ENCODE data around the gene VWA5B1.
"Not testable (repeated sequence)": the region's sequence is repeated elsewhere in the genome, so short reads cannot be mapped to it uniquely, and the experiment has no call there.

VWA5B1 gene

GRCh38 chr1:20261095-20261494, 29.6 kb upstream of the VWA5B1 start:
- Histone ChIP-seq H3K9ac (ENCODE audit: insufficient read length) (no peak overlapping the region), H3K4me3 (no peak overlapping the region), H3K9me3 (ENCODE audit: low read depth, low read length) (no peaks in the 10 kb centered on the region), H3K36me3 (ENCODE audit: insufficient read depth, low read length) (no peaks in the 10 kb centered on the region), H3K27ac (no peak overlapping the region)
- no peak for DNase-seq (ENCODE audit: low read depth, low spot score)
- TF ChIP-seq POLR2AphosphoS5 (IDR thresholded peaks at IDR 0.05; ENCODE audit: borderline replicate concordance, low read depth, low read length) (no peak), EZH2 (IDR thresholded peaks at IDR 0.05) (no peak), FOXP2 (optimal IDR thresholded peaks at IDR 0.05; ENCODE audit: control extremely low read depth, extremely low read length, insufficient read depth) (no peak)

- Histone ChIP-seq H3K9me3 (ENCODE audit: low read depth, low read length) (no peaks in the 10 kb centered on the region), H3K27ac (no peak overlapping the region), H3K4me3 (no peak overlapping the region), H3K36me3 (ENCODE audit: insufficient read depth, low read length) (no peaks in the 10 kb centered on the region), H3K9ac (ENCODE audit: insufficient read length) (no peak overlapping the region)
- TF ChIP-seq POLR2AphosphoS5 (IDR thresholded peaks at IDR 0.05; ENCODE audit: borderline replicate concordance, low read depth, low read length), result no peak
- no peak for TF ChIP-seq EZH2 (IDR thresholded peaks at IDR 0.05)
- TF ChIP-seq FOXP2 (optimal IDR thresholded peaks at IDR 0.05; ENCODE audit: control extremely low read depth, extremely low read length, insufficient read depth), result no peak
- DNase-seq (ENCODE audit: low read depth, low spot score), result no peak
These were observed 27.7 kb upstream of the VWA5B1 start for GRCh38 chr1:20262810-20263534.

- TF ChIP-seq EZH2 (IDR thresholded peaks at IDR 0.05) (no peak), POLR2AphosphoS5 (IDR thresholded peaks at IDR 0.05; ENCODE audit: borderline replicate concordance, low read depth, low read length) (no peak)
- no peak for DNase-seq (ENCODE audit: low read depth, low spot score)
These were observed 25.4 kb upstream of the VWA5B1 start for GRCh38 chr1:20265250-20265649.

GRCh38 chr1:20266141-20266540, 24.5 kb upstream of the VWA5B1 start:
- Histone ChIP-seq H3K9me3 (ENCODE audit: low read depth, low read length) (no peaks in the 10 kb centered on the region), H3K27ac (no peak overlapping the region), H3K9ac (ENCODE audit: insufficient read length) (no peak overlapping the region), H3K36me3 (ENCODE audit: insufficient read depth, low read length) (no peaks in the 10 kb centered on the region), H3K4me3 (no peak overlapping the region)
- TF ChIP-seq EZH2 (IDR thresholded peaks at IDR 0.05) (no peak), POLR2AphosphoS5 (IDR thresholded peaks at IDR 0.05; ENCODE audit: borderline replicate concordance, low read depth, low read length) (no peak), FOXP2 (optimal IDR thresholded peaks at IDR 0.05; ENCODE audit: control extremely low read depth, extremely low read length, insufficient read depth) (no peak)
- no peak for DNase-seq (ENCODE audit: low read depth, low spot score)

More at GRCh38 chr1:20265250-20265649, 25.4 kb upstream of the VWA5B1 start:
- H3K9ac ChIP-seq (ENCODE audit: insufficient read length), result no peak overlapping the region
- H3K27ac ChIP-seq, result no peak overlapping the region
- no peaks in the 10 kb centered on the region for H3K9me3 ChIP-seq (ENCODE audit: low read depth, low read length)
- H3K4me3 ChIP-seq, result no peak overlapping the region
- H3K36me3 ChIP-seq (ENCODE audit: insufficient read depth, low read length), result no peaks in the 10 kb centered on the region

- DNase-seq (ENCODE audit: low read depth, low spot score), result no peak
- no peak overlapping the region for H3K4me3 ChIP-seq
- H3K27ac ChIP-seq, result no peak overlapping the region
- H3K9me3 ChIP-seq (ENCODE audit: low read depth, low read length), result no peaks in the 10 kb centered on the region
- no peaks in the 10 kb centered on the region for H3K36me3 ChIP-seq (ENCODE audit: insufficient read depth, low read length)
- TF ChIP-seq FOXP2 (optimal IDR thresholded peaks at IDR 0.05; ENCODE audit: control extremely low read depth, extremely low read length, insufficient read depth), result no peak
- no peak overlapping the region for H3K9ac ChIP-seq (ENCODE audit: insufficient read length)
These were observed 24.0 kb upstream of the VWA5B1 start for GRCh38 chr1:20266642-20267041.

- no peaks in the 10 kb centered on the region for H3K36me3 ChIP-seq (ENCODE audit: insufficient read depth, low read length)
- no peak overlapping the region for H3K9ac ChIP-seq (ENCODE audit: insufficient read length)
- no peak overlapping the region for H3K27ac ChIP-seq
- H3K4me3 ChIP-seq, result no peak overlapping the region
- TF ChIP-seq FOXP2 (optimal IDR thresholded peaks at IDR 0.05; ENCODE audit: control extremely low read depth, extremely low read length, insufficient read depth), result no peak
- TF ChIP-seq EZH2 (IDR thresholded peaks at IDR 0.05), result no peak
- no peak for TF ChIP-seq POLR2AphosphoS5 (IDR thresholded peaks at IDR 0.05; ENCODE audit: borderline replicate concordance, low read depth, low read length)
- no peaks in the 10 kb centered on the region for H3K9me3 ChIP-seq (ENCODE audit: low read depth, low read length)
- no peak for DNase-seq (ENCODE audit: low read depth, low spot score)
These were observed 18.9 kb upstream of the VWA5B1 start for GRCh38 chr1:20271498-20272400.

GRCh38 chr1:20273716-20274115, 17.0 kb upstream of the VWA5B1 start:
- not testable (repeated sequence) for H3K9ac ChIP-seq (ENCODE audit: insufficient read length); DNase-seq (ENCODE audit: low read depth, low spot score); H3K27ac ChIP-seq; H3K9me3 ChIP-seq (ENCODE audit: low read depth, low read length); H3K4me3 ChIP-seq; H3K36me3 ChIP-seq (ENCODE audit: insufficient read depth, low read length)

- no peak overlapping the region for H3K9ac ChIP-seq (ENCODE audit: insufficient read length)
- H3K36me3 ChIP-seq (ENCODE audit: insufficient read depth, low read length), result no peaks in the 10 kb centered on the region
- H3K9me3 ChIP-seq (ENCODE audit: low read depth, low read length), result no peaks in the 10 kb centered on the region
- no peak for DNase-seq (ENCODE audit: low read depth, low spot score)
- no peak overlapping the region for H3K4me3 ChIP-seq
- H3K27ac ChIP-seq, result no peak overlapping the region
- TF ChIP-seq FOXP2 (optimal IDR thresholded peaks at IDR 0.05; ENCODE audit: control extremely low read depth, extremely low read length, insufficient read depth) (no peak), POLR2AphosphoS5 (IDR thresholded peaks at IDR 0.05; ENCODE audit: borderline replicate concordance, low read depth, low read length) (no peak), EZH2 (IDR thresholded peaks at IDR 0.05) (no peak)
These were observed 15.3 kb upstream of the VWA5B1 start for GRCh38 chr1:20275319-20275925.

Data from SK-N-MC (cell line).